Motor neuron (in vitro differentiated cells): ENCODE results near the gene TIMM21. TPM values are rescaled to one million over a fixed set of nuclear protein-coding genes. Genes with fewer than 3 reads are reported as not detected.
A peak's percentile ranks its signal among the peaks of the same experiment; 100 is the strongest.

Experiments
- ATAC-seq, 8 experiments: fragments of 200-7000 bp; cut with Tn5 transposase; replicated peaks in 6 of 8; 2 replicates each; pipeline ENCODE4 v1.8.0; 2021; ENCODE audit warnings: mild to moderate bottlenecking in 8 of 8, moderate library complexity in 8 of 8
- H3K27ac ChIP-seq, 2 donors: fragments of 250-450 bp; sonication (Bioruptor Pico); 2 replicates each; pipeline ENCODE4 v1.9.0; 2021; ENCODE audit warnings: antibody characterized with exemption in 2 of 2, mild to moderate bottlenecking in 2 of 2, moderate library complexity in 1 of 2
- H3K4me1 ChIP-seq, 2 donors: fragments of 250-450 bp; sonication (Bioruptor Pico); replicated peaks in 1 of 2; 2 replicates each; pipeline ENCODE4 v1.6.1; 2021; ENCODE audit warnings: antibody characterized with exemption in 2 of 2, mild to moderate bottlenecking in 2 of 2, moderate library complexity in 1 of 2
- H3K4me3 ChIP-seq, 5 donors: fragments of 250-450 bp; sonication (Bioruptor Pico); 2 replicates each; pipeline ENCODE4 v1.9.0; 2021; ENCODE audit warnings: antibody characterized with exemption in 5 of 5, mild to moderate bottlenecking in 5 of 5, moderate library complexity in 4 of 5
- WGBS, 10 experiments: fragments of 450-650 bp; shearing (Covaris generic); methylation state at CpG; one replicate each; pipeline ENCODE4 v1.0.0; 2022; 5-methylcytosine and 5-hydroxymethylcytosine counted together
- in situ Hi-C, 9 experiments: fragments of 400-800 bp; cut with MboI; loops; one replicate each; pipeline ENCODE4 v1.15.0; 2021; ENCODE audit warnings: low sequenced_read_pairs in 9 of 9, low pct_unique_long_range_greater_than_20kb in 2 of 9; ENCODE audit not compliant: unreplicated experiment in 9 of 9
- total RNA-seq, 8 experiments: library from RNA; unstranded; fragments of 300-600 nt; gene quantifications; 2 replicates each; pipeline versions ENCODE4 v1.2.3 to v1.2.4, GENCODE V29; 2022

TIMM21 gene, protein sequence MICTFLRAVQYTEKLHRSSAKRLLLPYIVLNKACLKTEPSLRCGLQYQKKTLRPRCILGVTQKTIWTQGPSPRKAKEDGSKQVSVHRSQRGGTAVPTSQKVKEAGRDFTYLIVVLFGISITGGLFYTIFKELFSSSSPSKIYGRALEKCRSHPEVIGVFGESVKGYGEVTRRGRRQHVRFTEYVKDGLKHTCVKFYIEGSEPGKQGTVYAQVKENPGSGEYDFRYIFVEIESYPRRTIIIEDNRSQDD
- total RNA-seq = 10 to 100 TPM; 20.2 to 46.1 (median 30.2) TPM

DNA sequence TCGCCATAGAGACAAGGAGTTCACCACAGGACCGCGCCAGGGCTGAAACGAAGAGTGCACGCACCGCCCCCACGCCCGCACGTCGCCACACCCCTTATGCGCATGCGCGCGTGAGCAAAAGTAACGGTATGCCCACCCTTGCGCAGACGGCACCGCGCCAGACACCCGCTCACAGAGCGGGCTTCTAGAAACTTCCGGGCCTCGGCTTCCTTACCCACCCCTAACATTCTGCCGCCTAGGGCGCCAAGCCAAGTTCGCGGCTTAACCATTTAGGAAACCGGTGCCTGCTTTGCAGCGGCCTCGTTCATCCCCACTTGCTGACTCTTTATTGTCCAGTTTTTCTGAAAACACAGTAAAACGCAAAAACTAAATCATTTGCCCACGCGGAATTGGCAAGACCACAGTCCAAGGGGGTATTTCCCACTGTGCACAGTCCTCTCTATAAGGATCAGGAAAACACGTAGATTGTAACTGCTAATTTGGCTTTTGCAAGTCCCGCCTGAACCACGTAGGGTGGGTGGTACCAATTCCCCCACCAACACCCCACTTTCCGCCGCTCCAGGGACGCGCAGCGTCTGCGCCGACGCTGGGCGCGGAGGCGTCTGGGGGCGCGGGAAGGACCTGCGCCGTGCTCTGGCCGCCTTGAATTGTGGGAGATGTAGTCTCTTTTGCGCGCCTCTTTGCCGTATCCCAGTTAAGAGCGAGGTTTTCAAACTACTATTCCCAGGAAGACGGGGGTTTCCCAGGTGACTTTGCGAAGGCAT lies at the start of gene TIMM21, which contains the start of gene FBXO15:
Gene TIMM21 (plus strand): TSS at position 745 of the 764 bp plus-strand sequence. CDS start 286 bp downstream, outside the sequence.
Gene FBXO15 (minus strand): TSS at position 56 of the 764 bp plus-strand sequence. CDS start 49 bp downstream, at position 7.
- in situ Hi-C loops = loop anchor here in 1 of 9 experiments (25.0 kb wide), 1 partner anchor 1386 kb away; no protein-coding TSS in a partner anchor
- 0% methylated on average over 1 to 34 of the region's 58 CpGs; no CpG with 5 or more reads in 4 of the 10 experiments for WGBS, 10 experiments
- peak within 1 kb of the TSS; percentile 56 to 88 (median 78) for H3K4me3 ChIP-seq
- ATAC-seq = peak; percentile 87 to 92 (median 90)
- peaks cover 16% of the 10 kb centered on the region in 2 donors for H3K4me1 ChIP-seq
- H3K27ac ChIP-seq = peak within 1 kb of the TSS; percentile 80 to 95

DNA sequence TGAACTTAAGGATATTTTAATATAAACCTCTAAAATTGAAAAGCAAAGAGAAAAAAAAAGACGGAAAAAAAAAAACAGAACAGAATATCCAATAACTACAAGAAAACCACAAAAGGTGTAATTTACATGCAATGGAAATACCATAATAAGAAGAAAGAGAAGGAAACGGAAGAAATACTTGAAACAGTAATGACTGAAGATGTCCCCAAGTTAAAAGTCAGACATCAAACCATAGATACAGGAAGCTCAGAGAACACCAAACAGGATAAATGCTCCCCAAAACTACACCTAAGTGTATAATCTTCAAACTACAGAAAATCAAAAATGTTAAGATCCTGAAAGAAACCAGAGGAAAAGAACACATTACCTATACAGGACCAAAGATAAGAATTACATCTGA lies 39.9 kb upstream of the TIMM21 start:
- 27 to 96% (median 84%) methylated on average over 2 of the region's 2 CpGs for WGBS, 10 experiments
- in situ Hi-C loops = loop anchor here in 3 of 9 experiments (25.0 kb wide), 1 partner anchor 1346 kb away; no protein-coding TSS in a partner anchor
- no peak for ATAC-seq
- Histone ChIP-seq H3K4me3 (no peak overlapping the region), H3K27ac (no peak overlapping the region), H3K4me1 (no peaks in the 10 kb centered on the region)

GRCh38 chr18:74110149-74110548 lies 38.2 kb upstream of the TIMM21 start:
- Histone ChIP-seq H3K27ac (no peak overlapping the region), H3K4me3 (no peak overlapping the region), H3K4me1 (peaks cover 5 to 6% of the 10 kb centered on the region in 2 donors)
- no peak for ATAC-seq
- WGBS, 10 experiments = 88 to 100% (median 100%) methylated on average over 1 of the region's 1 CpG; no CpG with 5 or more reads in 1 of the 10 experiments
- in situ Hi-C loops = loop anchor here in 4 of 9 experiments (10.0 to 25.0 kb wide), 2 partner anchors 1345 to 1348 kb away; no protein-coding TSS in a partner anchor

- H3K4me3 ChIP-seq = no peak overlapping the region
- 54 to 100% (median 76%) methylated on average over 1 to 4 of the region's 4 CpGs for WGBS, 10 experiments
- peaks cover 5 to 6% of the 10 kb centered on the region in 2 donors for H3K4me1 ChIP-seq
- ATAC-seq = no peak
- H3K27ac ChIP-seq = no peak overlapping the region
- in situ Hi-C loops = loop anchor here in 4 of 9 experiments (10.0 to 25.0 kb wide), 2 partner anchors 1346 to 1349 kb away; no protein-coding TSS in a partner anchor
Observed at GRCh38 chr18:74110976-74111375, 37.3 kb upstream of the TIMM21 start.

- Histone ChIP-seq H3K4me1 (peaks cover 5 to 6% of the 10 kb centered on the region in 2 donors), H3K4me3 (no peak overlapping the region), H3K27ac (no peak overlapping the region)
- peak in 1 of 8 experiments; percentile 42 for ATAC-seq
- in situ Hi-C loops = loop anchor here in 4 of 9 experiments (10.0 to 25.0 kb wide), 2 partner anchors 1349 to 1351 kb away; no protein-coding TSS in a partner anchor
Observed at GRCh38 chr18:74113711-74114110, 34.6 kb upstream of the TIMM21 start.

DNA sequence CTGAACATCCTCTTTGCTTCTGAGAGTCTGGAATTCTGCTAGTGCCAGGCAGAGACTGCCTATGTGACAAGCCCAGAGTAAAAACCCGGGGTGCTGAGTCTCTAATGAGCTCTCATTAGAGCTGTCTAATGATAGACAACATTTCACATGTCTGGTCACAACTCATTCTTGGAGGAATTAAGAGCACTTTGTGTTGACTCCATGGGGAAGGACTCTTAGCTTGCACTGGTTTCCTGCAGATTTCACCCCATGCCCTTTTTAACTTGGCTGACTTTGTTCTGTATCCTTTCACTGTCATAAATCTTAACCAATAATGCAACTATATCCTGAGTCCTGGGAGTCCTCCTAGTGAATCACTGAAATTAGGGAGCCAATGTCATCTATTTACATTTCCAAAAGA lies 34.2 kb upstream of the TIMM21 start:
- H3K4me1 ChIP-seq = peaks cover 5 to 6% of the 10 kb centered on the region in 2 donors
- H3K27ac ChIP-seq = no peak overlapping the region
- WGBS, 10 experiments = 0 to 13% (median 5%) methylated on average over 1 of the region's 1 CpG; no CpG with 5 or more reads in 6 of the 10 experiments
- peak in 3 of 8 experiments; percentile 14 to 58 (median 37) for ATAC-seq
- in situ Hi-C loops = loop anchor here in 4 of 9 experiments (10.0 to 25.0 kb wide), 2 partner anchors 1349 to 1352 kb away; no protein-coding TSS in a partner anchor
- no peak overlapping the region for H3K4me3 ChIP-seq

DNA sequence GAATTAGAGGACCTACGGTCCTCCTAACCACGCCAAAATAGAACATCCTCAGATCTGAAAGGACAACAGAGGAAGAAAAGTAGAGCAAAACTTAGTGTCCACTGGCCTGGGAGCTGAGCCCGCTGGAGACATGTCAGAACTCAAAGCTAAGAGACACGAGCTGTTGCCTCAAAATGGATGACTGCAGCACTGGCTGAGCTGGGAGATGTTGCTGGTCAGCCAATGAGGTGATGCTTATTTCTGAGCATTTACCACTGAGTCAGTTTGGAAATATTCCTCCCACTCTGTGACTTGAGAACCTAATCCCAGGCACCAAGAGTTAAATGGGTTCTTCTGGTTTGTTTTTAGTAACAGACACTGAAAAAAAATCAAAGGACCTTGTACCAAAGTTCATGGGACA lies 33.3 kb upstream of the TIMM21 start:
- WGBS, 10 experiments = 20 to 100% (median 56%) methylated on average over 1 to 4 of the region's 4 CpGs; no CpG with 5 or more reads in 2 of the 10 experiments
- H3K4me3 ChIP-seq = no peak overlapping the region
- H3K27ac ChIP-seq = no peak overlapping the region
- ATAC-seq = peak in 3 of 8 experiments; percentile 33 to 49 (median 37)
- H3K4me1 ChIP-seq = peaks cover 5 to 6% of the 10 kb centered on the region in 2 donors
- in situ Hi-C loops = loop anchor here in 4 of 9 experiments (10.0 to 25.0 kb wide), 2 partner anchors 1350 to 1353 kb away; no protein-coding TSS in a partner anchor

GRCh38 chr18:74116633-74117554 lies 31.4 kb upstream of the TIMM21 start:
- peak; percentile 28 to 75 (median 58) for ATAC-seq

GRCh38 chr18:74123200-74123599 lies 25.1 kb upstream of the TIMM21 start:
- 57 to 100% (median 80%) methylated on average over 1 to 5 of the region's 6 CpGs; no CpG with 5 or more reads in 1 of the 10 experiments for WGBS, 10 experiments
- in situ Hi-C loops = loop anchor here in 3 of 9 experiments (25.0 kb wide), 1 partner anchor 1361 kb away; no protein-coding TSS in a partner anchor
- Histone ChIP-seq H3K4me1 (peaks cover 10 to 11% of the 10 kb centered on the region in 2 donors), H3K4me3 (no peak overlapping the region), H3K27ac (no peak overlapping the region)
- no peak for ATAC-seq

More at GRCh38 chr18:74116633-74117554, 31.4 kb upstream of the TIMM21 start:
- WGBS, 10 experiments = 0 to 100% (median 54%) methylated on average over 1 to 8 of the region's 9 CpGs; no CpG with 5 or more reads in 1 of the 10 experiments
- Histone ChIP-seq H3K27ac (no peak overlapping the region), H3K4me1 (peaks cover 5 to 6% of the 10 kb centered on the region in 2 donors), H3K4me3 (no peak overlapping the region)
- in situ Hi-C loops = loop anchor here in 4 of 9 experiments (10.0 to 25.0 kb wide), 2 partner anchors 1352 to 1355 kb away; no protein-coding TSS in a partner anchor

DNA sequence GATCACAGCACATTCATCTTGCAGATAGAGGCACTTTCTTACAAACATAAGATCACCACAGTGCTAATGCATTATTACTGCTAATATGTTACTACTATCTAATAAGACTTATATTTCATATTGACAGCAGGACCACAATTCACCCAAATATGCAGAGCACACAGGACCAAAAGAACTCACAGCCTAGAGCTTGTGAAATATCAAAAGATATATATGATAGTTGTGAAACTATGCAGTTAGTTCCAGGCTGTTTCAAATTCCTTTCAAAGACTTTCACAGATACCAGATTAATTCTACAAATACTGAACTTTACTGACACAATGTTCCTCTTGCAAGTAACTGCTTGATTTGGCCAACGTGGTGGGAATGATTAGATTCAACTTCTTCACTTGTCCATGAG lies 23.7 kb upstream of the TIMM21 start:
- no peak for ATAC-seq
- 89 to 100% methylated on average over 1 of the region's 1 CpG; no CpG with 5 or more reads in 8 of the 10 experiments for WGBS, 10 experiments
- H3K4me1 ChIP-seq = peaks cover 10 to 14% of the 10 kb centered on the region in 2 donors
- H3K4me3 ChIP-seq = no peak overlapping the region
- H3K27ac ChIP-seq = no peak overlapping the region
- in situ Hi-C loops = loop anchor here in 4 of 9 experiments (25.0 kb wide), 1 partner anchor 1362 kb away; no protein-coding TSS in a partner anchor

GRCh38 chr18:74126684-74127655 lies 21.4 kb upstream of the TIMM21 start:
- Histone ChIP-seq H3K4me1 (peaks cover 10 to 14% of the 10 kb centered on the region in 2 donors), H3K27ac (no peak overlapping the region), H3K4me3 (no peak overlapping the region)
- ATAC-seq = peak in 3 of 8 experiments; percentile 16 to 39 (median 22)
- in situ Hi-C loops = loop anchor here in 1 of 9 experiments (25.0 kb wide), 1 partner anchor 1365 kb away; no protein-coding TSS in a partner anchor
- WGBS, 10 experiments = 21 to 67% (median 40%) methylated on average over 1 to 10 of the region's 10 CpGs
